ENCODE results near the gene NEURL1B. TPM values are rescaled to one million over a fixed set of nuclear protein-coding genes. Genes with fewer than 3 reads are reported as not detected.

The NEURL1B gene
- total RNA-seq, 6 experiments from 2014 or later = 4.9 to 9.8 (median 6.4) TPM

DNA sequence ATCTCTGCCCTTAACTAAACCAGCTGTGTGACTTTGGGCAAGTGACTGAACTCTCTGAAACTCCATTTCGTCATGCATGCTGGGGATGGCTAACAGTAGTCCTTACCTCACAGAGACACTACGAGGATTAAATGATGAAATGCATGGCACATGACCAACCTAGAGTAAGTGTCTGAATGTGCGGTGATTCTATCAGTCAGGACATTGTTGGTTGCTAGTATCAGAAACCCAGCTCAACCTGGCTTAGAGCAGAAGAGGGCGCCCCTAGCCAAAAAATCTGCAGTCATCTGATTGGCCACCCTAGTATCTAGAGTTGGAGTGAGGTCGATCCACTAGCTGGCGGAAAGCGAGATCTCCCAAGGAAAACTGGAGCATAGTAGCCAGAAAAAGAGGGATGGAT is 25.2 kb downstream of the NEURL1B start:
- peak in 3 of 4 donors; percentile 13 to 61 (median 42) for ATAC-seq

DNA sequence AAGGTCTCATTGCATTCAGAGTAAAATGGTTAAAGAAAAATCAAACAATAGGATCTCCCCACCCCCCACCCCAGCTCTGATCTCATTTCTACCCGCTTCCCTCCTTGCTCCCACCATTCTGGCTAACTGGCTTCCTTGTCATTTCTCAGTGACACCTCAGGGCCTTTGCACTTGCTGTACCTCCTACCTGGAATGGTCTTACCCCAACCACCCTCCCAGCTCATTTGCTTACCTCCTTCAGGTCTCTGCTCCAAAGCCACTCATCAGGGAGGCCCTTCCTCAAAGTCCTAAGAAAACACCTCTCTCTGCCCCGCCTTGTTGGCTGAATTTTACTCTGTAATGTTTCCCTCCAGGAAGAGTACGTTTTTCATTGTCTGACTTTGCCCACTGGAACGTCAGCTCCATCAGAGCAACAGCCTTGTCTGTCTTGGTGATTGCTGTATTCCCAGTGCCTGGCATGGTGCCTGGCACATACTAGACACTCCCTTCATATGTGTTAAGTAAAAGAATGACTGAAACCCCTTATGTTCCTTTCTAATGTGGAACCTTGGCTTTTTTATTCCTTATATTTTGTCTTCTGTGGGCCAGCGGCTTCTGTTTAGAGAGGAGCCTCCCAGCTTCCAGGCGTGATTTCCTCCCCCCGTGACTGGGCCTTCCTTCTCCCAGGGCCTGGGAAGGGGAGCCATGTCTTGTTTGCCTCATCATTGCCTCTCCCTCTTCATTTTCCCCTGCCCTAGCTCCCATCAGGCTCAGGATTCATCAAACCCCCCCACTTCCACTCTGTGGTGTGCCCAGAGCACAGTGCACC is 26.9 kb downstream of the NEURL1B start:
- intact Hi-C loops (cut with DNase I) = no loop called here
- H3K36me3 ChIP-seq = no peaks in the 10 kb centered on the region
- TF ChIP-seq, protein P1, sequence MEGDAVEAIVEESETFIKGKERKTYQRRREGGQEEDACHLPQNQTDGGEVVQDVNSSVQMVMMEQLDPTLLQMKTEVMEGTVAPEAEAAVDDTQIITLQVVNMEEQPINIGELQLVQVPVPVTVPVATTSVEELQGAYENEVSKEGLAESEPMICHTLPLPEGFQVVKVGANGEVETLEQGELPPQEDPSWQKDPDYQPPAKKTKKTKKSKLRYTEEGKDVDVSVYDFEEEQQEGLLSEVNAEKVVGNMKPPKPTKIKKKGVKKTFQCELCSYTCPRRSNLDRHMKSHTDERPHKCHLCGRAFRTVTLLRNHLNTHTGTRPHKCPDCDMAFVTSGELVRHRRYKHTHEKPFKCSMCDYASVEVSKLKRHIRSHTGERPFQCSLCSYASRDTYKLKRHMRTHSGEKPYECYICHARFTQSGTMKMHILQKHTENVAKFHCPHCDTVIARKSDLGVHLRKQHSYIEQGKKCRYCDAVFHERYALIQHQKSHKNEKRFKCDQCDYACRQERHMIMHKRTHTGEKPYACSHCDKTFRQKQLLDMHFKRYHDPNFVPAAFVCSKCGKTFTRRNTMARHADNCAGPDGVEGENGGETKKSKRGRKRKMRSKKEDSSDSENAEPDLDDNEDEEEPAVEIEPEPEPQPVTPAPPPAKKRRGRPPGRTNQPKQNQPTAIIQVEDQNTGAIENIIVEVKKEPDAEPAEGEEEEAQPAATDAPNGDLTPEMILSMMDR (IDR thresholded peaks at IDR 0.05) = no peak
- TF ChIP-seq POLR2A (IDR thresholded peaks at IDR 0.05) = no peak
- H3K27ac ChIP-seq = no peak overlapping the region
- H3K27me3 ChIP-seq = no peaks in the 10 kb centered on the region
- DNase-seq = no peak
- WGBS (ENCODE audit: insufficient coverage, low coverage, low lambda C conversion rate, missing lambda C conversion rate) = 85% methylated on average over 7 of the region's 7 CpGs
- no peak for ATAC-seq
- H3K4me3 ChIP-seq = no peak overlapping the region
- no peaks in the 10 kb centered on the region for H3K4me1 ChIP-seq
- H3K9me3 ChIP-seq = no peaks in the 10 kb centered on the region

More for the DNA sequence above, 25.2 kb downstream of the NEURL1B start:
- intact Hi-C loops (cut with DNase I) = no loop called here
- peaks cover 0 to 8% (median under 1%) of the 10 kb centered on the region in 4 donors for H3K4me1 ChIP-seq
- no peak for DNase-seq
- H3K27me3 ChIP-seq = no peaks in the 10 kb centered on the region
- 60% methylated on average over 6 of the region's 7 CpGs for WGBS (ENCODE audit: insufficient coverage, low coverage, low lambda C conversion rate, missing lambda C conversion rate)
- TF ChIP-seq POLR2A (IDR thresholded peaks at IDR 0.05) = no peak
- TF ChIP-seq, protein P1 (IDR thresholded peaks at IDR 0.05) = no peak
- H3K9me3 ChIP-seq = no peaks in the 10 kb centered on the region
- H3K36me3 ChIP-seq = no peaks in the 10 kb centered on the region
- no peak overlapping the region for H3K4me3 ChIP-seq
- H3K27ac ChIP-seq = no peak overlapping the region

DNA sequence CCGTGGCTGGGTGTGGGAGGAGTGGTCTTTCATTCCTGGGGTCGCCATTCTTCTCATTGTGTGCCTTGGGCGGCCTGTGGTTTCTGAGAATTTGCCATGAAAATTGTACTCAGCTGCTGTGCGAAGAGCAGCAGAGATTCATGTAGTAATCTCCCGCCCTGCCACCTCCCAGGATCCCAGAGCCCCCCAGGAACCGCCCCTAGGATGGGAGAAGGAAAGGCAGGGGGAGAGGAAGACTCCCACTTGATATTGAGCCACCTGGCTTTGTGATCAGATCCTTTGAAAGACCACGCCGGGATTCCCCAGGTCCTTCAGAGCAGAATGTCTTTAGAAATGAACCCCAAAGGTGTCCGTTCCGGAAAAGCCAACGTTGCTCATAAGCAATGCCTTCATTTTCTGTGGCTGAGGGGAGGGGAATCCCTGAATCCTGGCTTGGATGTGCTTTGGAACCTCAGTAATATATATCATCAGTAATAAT is 27.6 kb downstream of the NEURL1B start:
- Histone ChIP-seq H3K4me1 (no peaks in the 10 kb centered on the region), H3K36me3 (no peaks in the 10 kb centered on the region), H3K27me3 (no peaks in the 10 kb centered on the region), H3K9me3 (no peaks in the 10 kb centered on the region), H3K4me3 (no peak overlapping the region), H3K27ac (no peak overlapping the region)
- no peak for DNase-seq
- 73% methylated on average over 6 of the region's 11 CpGs for WGBS (ENCODE audit: insufficient coverage, low coverage, low lambda C conversion rate, missing lambda C conversion rate)
- no peak for ATAC-seq
- intact Hi-C loops (cut with DNase I) = no loop called here
- no peak for TF ChIP-seq POLR2A (IDR thresholded peaks at IDR 0.05)
- TF ChIP-seq, protein P1 (IDR thresholded peaks at IDR 0.05) = no peak

DNA sequence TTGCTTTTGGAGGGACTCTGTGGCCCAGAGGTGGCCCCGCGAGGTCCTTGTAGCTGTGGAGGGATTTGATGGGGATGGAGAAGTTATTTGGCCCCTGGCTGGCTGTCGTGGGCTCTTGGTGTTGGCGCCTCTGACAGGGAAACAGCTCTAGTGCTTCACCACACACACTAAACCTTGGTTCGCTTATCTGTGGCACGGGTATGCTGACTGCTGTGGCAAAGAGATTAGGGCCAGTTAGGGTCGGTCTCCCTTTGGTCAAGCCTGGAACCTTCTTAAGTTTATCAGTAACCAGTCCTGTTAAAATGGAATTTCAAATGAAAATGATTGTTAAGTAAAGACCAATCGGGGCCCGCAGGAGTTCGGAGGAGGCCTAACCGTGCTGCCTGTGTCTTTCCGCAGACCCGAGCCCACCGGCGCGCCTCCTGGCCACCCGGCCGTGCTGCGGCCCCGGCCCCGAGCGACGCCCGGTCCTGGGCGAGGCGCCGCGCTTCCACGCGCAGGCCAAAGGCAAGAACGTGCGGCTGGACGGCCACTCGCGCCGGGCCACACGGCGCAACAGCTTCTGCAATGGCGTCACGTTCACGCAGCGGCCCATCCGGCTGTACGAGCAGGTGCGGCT is 28.4 kb downstream of the NEURL1B start:
- intact Hi-C loops (cut with DNase I) = no loop called here
- H3K4me3 ChIP-seq = no peak overlapping the region
- no peaks in the 10 kb centered on the region for H3K4me1 ChIP-seq
- H3K9me3 ChIP-seq = no peaks in the 10 kb centered on the region
- no peak for ATAC-seq
- no peaks in the 10 kb centered on the region for H3K27me3 ChIP-seq
- no peak for DNase-seq
- TF ChIP-seq, protein P1 (IDR thresholded peaks at IDR 0.05) = no peak
- TF ChIP-seq POLR2A (IDR thresholded peaks at IDR 0.05) = no peak
- no peak overlapping the region for H3K27ac ChIP-seq
- no peaks in the 10 kb centered on the region for H3K36me3 ChIP-seq
- 83% methylated on average over 3 of the region's 45 CpGs for WGBS (ENCODE audit: insufficient coverage, low coverage, low lambda C conversion rate, missing lambda C conversion rate)

Data from right lobe of liver (tissue), 6 donors.